ENCODE data around the gene CTCF.

Gene CTCF

DNA sequence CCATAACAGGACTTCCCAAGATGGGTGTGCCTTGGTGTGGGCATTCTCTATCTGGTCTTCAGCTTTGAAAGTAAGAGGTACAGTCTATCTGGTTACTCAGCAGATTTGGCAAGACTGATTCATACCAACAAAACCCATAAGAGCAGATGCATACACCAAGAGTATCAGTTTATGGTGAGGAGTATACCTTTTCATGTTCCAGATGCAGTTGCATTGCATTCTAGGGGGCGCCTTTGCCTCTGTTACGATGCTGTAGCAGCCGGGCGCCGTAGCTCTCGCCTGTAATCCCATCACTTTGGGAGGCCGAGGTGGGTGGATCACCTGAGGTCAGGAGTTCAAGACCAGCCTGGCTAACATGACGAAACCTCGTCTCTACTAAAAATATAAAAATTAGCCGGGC lies 51.5 kb downstream of the CTCF start:
- no peak for DNase-seq

DNA sequence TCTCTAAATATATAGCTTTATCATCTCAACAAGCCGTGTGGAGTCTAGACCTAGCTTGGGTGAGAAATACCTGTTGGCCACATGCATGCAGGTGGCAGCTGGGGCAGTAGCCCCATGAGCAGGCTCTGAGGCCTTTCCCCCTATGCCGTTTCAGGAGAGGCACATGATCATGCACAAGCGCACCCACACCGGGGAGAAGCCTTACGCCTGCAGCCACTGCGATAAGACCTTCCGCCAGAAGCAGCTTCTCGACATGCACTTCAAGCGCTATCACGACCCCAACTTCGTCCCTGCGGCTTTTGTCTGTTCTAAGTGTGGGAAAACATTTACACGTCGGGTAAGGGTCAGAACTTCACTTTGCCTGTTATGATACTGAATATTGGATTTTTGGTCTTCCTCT lies 65.9 kb downstream of the CTCF start:
- DNase-seq: no peak

DNA sequence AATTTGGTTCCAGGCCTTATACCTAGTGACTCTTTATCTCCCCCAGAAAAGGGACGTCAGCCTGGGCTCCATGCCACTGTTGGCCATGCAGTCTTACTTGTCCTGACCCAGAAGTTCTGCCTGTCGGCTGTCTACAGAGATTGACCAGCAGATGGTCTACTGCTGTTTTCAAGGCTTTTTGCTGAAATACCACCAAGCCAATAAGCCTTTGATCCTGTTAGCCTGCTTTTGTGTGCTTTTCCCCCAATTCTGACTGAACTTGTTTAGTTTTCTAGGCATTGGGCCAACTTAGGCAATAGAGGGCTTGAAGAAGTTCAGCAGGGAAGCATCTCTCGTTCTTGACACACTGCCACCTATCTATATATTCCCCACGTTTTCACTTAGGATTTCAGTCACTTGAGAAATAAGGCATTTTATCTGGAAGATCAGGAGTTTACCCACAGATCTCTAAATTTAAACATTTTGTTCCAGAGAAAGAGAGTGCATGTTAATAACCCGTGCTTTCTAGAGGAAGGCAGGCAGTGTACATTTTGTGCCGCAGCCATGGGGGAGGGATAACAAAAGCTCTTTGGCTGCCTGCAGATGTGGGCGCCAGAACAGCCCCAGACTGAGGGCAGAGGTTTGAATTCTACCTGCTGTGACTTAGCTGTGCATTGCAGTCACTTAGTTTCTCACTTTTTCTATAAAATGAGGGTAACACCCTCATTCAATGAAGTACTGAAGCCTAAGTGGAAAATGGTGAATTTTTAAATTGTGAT lies 70.3 kb downstream of the CTCF start:
- DNase-seq: no peak

DNA sequence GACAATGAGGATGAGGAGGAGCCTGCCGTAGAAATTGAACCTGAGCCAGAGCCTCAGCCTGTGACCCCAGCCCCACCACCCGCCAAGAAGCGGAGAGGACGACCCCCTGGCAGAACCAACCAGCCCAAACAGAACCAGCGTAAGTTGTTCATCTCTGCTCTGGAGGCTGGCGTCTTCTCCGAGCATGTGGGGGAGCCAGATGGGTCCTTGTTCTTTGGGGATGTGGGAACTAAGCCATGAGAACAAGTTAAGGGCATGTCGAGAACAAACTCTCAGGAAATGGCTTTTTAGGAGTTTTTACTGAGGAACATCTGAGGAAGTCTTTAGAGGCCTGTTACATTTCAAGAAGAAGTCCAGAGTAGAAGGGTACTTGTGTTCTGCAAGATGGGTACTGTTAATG lies 74.4 kb downstream of the CTCF start:
- DNase-seq: no peak

DNA sequence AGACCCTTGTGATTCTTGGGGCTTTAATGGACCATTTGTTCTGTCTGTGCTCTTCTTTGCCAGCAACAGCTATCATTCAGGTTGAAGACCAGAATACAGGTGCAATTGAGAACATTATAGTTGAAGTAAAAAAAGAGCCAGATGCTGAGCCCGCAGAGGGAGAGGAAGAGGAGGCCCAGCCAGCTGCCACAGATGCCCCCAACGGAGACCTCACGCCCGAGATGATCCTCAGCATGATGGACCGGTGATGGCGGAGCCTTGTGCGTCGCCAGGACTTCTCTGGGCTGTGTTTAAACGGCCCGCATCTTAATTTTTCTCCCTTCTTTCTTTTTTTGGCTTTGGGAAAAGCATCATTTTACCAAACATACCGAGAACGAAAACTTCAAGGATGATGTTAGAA lies 75.3 kb downstream of the CTCF start:
- DNase-seq: no peak

DNA sequence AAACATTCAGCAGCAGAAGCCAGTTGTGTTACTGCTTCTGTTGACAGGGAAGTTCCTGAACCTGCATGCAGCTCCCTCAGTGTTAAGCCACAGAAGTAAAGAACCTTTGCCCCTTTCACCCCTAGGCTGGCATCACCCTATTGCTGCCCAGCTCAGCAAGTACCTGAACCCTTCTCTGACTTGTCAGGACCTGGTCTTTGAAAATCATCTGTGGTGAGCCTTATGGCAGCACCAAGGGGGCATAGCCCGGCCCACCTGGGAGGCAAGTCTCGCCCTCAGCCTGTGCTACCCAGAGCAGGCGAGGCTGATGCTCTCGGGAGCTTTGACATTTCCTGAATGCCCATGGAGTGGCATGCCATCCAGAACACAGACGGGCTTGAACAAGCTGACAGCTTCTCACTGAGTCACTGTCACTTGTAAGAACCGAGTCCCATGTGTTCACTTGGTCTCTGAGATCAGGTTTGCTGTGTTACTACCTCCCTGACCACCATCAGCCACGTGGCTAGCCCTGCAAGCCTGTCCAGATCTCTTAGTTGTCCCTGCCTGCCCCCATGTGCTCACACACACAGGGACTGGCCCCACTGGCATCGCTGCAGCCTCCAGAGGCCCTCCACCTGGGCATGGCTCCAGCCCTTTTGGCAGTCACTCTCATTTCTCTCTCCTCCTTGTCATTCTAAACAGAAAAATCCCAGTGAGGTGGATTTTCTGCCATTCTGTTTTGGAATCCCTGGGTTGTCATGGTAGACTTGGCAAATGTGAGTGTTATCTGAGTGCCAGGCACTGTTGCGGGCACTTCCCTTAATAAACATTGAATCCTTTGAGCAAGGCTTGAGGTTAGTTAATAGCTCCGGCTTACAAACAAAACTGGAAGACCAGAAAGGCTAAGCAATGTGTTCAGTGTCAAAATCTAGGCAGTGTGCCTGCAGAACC lies 79.7 kb downstream of the CTCF start:
- DNase-seq: no peak

DNA sequence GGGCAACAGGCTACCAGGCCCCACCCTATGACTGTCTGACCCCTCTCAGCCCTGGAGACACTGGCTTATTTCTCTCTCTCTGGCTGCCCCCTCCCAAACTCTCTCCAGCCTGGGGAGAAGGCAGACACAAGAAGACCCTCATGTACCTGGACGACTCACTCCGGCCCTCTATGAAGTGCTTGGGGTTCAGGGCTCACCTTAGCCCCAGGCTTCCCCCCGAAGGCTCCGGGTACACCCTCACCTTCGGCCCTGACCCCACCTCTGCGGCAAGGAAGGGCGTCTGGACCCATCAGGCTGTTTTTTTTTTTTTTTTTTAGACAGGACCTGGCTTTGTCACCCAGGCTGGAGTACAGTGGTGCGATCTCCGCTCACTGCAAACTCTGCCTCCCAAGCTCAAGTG lies 81.7 kb downstream of the CTCF start:
- no peak for DNase-seq

DNA sequence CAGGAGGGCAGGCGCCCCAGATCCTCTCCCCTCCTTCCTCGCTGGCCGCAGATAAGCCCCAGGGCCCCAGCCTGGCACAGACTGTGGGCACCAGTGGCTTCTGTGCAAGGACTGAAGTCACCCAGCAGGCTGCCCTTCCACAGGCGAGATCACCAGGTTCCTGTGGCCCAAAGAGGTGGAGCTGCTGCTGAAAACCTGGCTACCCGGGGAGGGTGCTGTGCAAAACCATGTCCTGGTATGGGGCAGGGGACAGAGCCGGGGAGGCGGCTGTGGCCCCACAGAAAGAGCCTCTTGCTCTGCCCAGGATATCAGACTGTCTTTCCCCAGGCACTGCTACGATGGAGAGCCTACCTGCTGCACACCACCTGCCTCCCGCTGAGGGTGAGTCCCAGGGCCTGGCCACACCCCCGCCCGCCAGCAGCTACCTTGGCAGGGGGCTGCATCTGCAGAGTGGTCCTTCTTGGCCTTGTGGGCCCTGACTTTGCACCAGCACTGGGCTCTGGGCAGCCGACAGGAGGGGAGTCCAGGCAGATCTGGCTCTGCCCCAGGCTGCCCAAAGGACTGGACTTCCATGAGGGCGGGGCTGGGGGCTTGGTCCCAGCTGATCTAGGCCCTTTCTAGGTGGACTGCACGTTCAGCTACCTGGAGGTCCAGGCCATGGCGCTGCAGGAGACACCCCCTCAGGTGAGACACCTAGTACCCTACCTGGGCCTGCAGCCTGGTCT lies 83.2 kb downstream of the CTCF start:
- no peak for DNase-seq

DNA sequence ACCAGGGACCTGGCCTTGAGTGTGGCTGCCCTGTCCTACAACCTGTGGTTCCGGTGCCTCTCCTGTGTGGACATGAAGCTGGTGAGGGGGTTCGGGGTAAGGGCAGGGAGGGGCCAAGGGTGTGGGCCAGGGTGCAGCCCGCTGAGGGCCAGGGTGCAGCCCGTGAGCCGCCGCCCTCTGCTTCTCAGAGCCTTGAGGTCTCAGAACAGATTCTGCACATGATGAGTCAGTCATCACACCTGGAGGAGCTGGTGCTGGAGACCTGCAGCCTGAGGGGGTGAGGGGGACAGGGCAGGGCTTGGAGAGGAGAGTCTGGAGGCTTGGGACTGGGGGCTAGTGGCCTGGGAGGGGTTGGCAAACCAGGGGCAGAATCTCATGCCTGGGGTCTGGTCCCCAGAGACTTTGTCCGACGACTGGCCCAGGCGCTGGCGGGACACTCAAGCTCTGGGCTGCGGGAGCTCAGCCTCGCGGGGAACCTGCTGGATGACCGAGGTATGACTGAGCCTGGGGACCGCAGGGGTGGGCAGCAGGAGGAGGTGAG lies 84.9 kb downstream of the CTCF start:
- no peak for DNase-seq

DNA sequence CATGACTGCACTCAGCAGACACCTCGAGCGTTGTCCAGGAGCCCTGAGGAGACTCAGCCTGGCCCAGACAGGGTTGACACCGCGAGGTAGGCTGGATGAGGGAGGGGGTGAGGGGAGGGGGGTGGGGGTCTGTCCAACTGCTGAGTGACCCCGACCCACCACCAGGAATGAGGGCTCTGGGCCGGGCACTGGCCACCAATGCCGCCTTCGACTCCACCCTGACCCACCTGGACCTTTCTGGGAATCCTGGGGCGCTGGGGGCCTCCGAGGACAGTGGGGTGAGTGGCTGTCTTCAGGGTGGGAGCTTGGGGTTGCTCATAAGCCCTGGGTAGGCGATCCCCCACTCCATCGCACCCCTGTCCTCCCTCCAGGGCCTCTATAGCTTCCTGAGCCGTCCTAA lies 85.4 kb downstream of the CTCF start:
- no peak for DNase-seq

DNA sequence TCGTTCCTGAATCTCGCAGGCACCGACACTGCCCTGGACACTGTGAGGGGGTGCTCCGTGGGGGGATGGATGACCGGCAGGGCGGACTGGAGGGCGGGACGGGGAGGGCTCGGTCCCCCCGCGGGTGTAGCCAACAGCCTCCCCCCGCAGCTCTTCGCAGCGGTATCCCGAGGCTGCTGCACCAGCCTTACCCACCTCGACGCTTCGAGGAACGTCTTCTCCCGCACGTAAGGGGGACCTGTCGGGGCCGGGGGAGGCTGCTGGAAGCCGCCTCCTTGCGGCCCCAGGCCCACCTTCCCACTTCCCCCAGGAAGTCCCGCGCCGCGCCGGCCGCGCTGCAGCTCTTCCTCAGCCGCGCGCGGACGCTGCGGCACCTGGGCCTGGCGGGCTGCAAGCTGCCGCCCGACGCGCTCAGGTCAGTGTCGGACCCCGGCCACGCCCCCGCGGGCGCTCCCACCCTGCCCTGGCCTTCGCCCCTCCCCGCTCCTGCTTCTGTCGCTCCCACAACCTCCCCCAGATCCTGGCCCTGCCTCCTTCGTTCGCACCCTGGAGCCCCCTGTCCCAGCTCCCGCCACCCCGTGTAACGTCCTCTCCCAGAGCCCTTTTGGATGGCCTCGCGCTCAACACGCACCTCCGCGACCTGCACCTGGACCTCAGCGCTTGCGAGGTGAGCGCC lies 85.9 kb downstream of the CTCF start:
- DNase-seq: no peak

DNA sequence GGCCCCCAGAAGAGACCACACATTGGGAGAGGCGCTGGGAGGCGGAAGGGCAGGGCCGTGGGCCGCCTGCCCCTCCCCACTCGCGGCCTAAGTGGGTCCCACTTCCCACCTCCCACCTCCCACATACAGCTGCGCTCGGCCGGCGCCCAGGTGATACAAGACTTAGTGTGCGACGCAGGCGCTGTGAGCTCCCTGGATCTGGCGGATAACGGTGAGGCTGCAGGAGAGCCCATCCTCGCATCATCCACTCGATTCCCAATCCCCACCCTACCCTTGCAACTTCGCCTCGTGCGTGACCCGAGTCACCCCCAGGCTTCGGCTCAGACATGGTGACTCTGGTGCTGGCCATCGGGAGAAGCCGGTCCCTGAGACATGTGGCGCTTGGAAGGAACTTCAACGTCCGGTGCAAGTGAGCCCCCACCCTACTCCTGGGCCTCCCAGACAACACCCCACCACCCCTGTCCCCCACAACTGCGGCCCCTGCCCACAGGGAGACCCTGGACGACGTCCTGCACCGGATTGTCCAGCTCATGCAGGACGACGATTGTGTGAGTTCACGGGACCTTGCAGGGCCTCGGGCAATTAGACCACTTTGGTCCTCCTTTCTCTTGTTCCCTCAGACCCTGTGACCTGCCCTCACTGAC lies 86.6 kb downstream of the CTCF start:
- DNase-seq: no peak

DNA sequence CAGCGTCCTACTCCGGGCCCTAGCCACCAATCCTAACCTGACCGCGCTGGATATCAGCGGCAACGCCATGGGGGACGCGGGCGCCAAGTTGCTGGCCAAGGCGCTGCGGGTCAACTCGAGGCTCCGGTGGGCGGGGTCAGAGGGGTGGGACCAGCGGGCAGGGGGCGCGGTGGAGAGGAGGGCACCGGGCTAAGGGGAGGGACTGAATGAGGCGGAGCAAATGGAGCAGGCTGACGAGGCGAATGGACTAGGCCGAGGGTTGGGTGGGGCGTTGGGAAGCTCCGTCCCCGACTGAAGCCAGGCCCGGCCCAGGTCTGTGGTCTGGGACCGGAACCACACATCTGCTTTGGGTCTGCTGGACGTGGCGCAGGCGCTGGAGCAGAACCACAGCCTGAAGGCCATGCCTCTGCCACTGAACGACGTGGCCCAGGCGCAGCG lies 87.2 kb downstream of the CTCF start:
- DNase-seq: no peak

DNA sequence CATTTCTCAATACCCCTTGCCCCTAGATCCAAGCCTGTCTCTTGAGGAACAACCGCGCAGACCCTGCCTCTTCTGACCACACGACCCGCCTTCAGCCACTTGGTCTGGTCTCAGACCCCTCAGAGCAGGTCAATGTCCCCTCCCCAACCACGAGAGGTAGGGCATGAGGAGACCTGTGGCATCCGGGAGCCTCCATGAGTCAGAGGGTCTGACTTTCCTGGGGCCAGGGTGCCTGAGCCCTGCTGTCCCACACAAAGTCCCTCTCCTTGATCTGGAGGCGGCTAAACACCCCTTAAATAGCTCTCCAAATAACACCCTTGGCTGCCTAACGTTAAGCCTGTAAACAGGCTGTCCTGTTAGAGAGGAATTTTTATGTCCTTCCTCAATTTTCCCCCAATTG lies 87.7 kb downstream of the CTCF start:
- DNase-seq: no peak

DNA sequence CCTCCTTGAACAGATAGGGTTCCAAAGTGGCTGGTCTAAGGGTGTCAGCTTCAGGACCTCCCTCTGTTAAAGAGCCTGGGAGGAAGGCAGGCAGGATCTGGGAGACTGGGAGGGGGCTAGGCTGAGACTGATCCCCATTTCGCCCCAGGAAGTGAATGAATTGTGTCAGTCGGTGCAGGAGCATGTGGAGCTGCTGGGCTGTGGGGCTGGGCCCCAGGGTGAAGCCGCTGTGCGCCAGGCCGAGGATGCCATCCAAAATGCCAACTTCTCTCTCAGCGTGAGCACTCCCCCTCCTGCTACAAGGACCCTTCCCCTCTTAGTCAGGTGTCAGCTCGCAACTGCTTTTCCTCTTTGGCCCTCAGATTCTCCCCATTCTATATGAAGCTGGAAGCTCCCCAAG lies 88.7 kb downstream of the CTCF start:
- DNase-seq: no peak

DNA sequence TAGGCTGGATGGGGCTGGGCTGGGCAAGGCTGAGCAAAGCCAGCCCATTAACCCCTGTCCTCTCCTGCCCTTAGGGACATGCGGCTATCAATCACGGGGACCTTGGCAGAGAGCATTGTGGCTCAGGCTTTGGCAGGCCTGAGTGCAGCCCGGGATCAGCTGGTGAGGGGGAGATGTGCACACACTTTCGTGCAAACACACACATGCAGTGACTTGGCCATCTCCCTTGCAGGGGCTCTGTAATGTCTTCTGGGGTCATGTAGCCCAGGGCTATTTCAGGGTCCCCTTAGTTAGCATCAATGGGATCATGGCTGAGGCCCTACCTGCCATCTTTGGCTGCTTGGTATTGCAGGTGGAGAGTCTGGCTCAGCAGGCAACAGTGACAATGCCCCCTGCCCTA lies 89.5 kb downstream of the CTCF start:
- no peak for DNase-seq

DNA sequence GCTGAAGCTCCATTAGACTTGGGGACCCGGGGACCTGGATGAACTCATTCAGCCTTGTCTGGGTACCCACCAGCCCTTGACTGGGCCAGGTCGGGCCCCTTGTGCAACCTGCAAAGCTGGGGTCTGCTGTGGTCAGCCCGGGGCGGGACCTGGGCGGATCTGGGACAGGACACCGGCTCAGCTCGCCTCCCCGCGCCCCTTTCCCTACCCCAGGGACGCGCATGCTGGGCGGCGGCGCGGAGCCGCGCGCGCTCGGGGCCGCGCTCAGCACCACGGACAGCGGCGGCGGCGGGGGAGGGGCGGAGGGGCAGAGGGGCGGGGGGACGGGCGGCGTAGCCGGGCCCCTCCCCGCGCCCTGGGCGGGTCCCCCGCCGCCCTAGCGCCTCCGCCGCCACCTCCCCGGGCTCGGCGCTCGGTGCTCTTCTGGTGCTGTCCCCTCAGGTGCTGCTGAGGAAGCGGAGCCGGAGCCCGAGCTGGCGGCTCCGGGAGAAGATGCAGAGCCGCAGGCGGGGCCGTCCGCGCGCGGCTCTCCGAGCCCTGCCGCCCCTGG lies 90.3 kb downstream of the CTCF start:
- no peak for DNase-seq

DNA sequence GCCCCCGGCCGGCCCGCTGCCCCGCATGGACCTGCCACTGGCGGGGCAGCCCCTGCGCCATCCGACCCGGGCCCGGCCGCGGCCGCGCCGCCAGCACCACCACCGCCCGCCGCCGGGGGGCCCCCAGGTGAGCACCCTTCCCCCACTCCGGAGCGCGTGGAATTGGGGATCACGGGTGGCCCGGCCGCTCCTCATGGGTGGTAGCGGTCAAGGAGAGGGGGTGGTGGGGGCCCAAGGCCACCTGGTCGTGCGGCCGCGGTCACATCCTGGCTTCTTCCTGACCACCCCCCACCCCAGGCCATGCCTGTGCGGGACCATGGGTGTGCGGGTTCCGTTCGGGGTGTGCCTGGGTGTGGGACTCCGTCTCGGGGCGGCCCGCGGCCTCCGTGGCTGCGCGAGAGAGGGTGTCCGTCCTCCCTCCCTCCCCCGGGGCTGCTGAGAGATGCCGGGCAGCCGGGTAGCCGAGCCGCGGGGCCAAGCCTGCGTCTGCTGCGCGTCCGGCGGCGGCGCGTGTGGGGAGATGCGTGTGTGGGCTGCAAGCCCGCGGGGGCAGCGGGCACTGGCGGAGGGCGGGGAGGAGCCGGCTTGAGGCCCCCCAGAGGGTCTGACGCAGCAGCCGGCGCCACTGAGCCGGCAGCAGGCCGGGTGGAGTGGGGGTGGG lies 90.9 kb downstream of the CTCF start:
- no peak for DNase-seq

DNA sequence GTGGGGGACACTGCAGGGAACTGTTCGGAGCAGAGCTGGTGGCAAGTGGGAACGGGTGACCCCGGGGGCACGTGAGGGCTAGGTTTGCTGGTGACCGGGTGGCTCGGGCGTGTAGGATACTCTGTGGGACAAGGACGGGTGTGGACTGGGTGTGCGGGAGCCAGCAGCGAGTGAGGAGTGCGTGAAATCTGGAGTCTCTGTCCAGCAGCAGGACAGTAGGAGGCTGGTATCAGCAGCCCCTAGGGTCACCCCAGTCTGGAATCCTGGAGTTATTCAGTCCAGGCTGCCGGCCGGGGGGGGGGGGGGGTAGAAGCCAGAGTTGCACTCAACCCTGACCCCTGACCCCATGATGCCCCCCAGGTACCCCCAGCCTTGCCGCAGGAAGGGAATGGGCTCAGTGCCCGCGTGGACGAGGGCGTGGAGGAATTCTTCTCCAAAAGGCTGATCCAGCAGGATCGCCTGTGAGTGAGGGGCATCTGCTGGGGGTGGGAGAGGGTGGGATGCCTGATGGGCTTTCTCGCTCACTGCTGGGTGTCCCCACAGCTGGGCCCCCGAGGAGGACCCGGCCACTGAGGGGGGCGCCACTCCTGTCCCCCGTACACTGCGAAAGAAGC lies 91.6 kb downstream of the CTCF start:
- no peak for DNase-seq

DNA sequence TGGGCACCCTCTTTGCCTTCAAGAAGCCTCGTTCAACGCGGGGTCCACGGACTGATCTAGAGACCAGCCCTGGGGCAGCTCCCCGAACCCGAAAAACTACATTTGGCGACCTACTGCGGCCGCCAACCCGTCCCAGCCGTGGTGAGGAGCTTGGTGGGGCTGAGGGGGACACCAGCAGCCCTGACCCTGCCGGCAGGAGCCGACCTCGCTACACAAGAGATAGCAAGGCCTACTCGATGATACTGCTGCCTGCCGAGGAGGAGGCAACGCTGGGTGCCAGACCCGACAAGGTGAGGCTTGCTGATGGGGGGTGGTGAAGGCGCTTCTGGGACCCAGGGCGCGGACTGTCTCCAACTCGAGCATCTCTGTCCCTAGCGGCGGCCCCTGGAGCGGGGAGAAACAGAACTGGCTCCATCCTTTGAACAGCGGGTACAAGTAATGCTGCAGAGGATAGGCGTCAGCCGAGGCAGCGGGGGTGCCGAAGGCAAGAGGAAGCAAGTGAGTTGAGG lies 92.1 kb downstream of the CTCF start:
- no peak for DNase-seq

DNA sequence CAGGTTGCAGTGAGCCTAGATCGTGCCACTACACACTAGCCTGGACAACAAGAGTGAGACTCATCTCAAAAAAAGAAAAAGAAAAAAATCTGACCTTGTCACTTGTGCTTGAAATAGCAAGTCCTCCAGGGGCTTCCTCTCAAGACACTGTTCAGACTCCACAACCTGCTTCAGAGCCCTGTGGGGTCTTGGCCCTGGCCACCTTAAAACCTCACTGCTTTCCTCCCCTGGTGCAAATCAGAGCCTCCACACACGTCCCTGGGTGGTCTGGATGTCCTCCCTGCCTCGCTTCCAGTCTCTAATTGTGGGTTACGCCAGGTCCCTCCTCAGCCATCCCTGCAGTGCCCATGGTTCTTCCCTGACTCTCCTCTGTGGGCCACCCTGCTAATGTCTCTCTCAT lies 93.0 kb downstream of the CTCF start:
- no peak for DNase-seq
